Sciatic nerve (tissue), 2 donors: ENCODE measurements around the gene POLR2L. TPM values are rescaled to one million over a fixed set of nuclear protein-coding genes. Genes with fewer than 3 reads are reported as not detected.

ENCODE experiments used
- ATAC-seq: fragments of 200-7000 bp; cut with Tn5 transposase; one replicate; pipeline ENCODE4 v1.9.1; 2020; ENCODE audit warnings: mild to moderate bottlenecking, moderate library complexity
- DNase-seq: peaks from one replicate; pipeline ENCODE4 v3.0.0-alpha.2; 2020; ENCODE audit warnings: low spot score
- intact Hi-C: fragments of 100-400 bp; cut with DNase I; formaldehyde crosslinking; loops from one replicate; pipeline ENCODE4 v1.14.2; 2022
- total RNA-seq: library from RNA; stranded (reverse); fragmentation: NEBNext Ultra II Directional; extraction: Animal tissue kit (Norgen Biotek cat#: 25700); gene quantifications from one replicate; pipeline ENCODE4 v1.2.1, GENCODE V29; 2021
- donor health status: DM: no; HTN: no; CAD: no.
- donor health status: DM: no; HTN: no; CAD: no.

Gene POLR2L
- total RNA-seq, 1 donor from 2014 or later: 85.2 TPM

DNA sequence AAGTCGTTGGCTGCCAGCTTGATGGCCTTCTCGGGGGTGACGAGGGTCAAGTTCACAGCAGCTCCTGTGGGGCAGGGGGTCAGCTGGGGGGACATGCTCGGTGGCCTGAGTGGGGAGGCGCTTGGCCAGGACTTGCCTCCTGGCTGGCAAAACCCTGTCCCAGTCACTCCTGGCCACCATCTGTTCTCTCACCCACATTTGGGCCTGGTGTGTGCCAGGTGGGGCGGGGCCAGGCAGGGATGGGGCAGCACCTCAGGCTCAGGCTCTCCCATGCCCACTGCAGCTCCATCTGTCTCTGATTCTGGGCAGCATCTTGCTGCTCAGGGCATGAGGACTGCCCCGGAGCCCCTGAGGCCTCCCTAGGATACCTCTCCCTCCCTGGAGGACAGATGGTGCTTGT lies 48.8 kb downstream of the POLR2L start:
- ATAC-seq (no peak), DNase-seq (no peak)
- intact Hi-C loops: loop anchor here (10.0 kb wide), 1 partner anchor 129 kb away; no protein-coding TSS in a partner anchor

DNA sequence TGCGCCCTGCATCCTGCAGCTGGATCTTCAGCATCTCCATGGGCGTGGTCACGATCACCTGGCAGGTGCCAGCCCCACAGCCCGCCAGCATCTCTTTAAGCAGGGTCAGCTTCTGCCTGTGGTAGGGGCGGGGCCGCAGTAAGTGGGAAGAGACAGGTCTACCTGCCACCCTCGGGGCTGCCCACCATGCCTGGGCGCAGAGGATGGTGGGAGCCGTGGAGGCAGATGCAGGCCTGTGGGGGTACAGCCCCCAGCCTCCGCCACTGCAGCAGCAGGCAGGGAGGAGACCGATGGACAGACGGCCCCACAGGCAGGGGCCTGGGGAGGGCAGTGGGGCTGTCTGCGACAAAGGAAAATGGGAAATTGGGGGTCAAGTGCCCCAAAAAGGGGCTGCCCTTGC lies 49.5 kb downstream of the POLR2L start:
- no peak for ATAC-seq

DNA sequence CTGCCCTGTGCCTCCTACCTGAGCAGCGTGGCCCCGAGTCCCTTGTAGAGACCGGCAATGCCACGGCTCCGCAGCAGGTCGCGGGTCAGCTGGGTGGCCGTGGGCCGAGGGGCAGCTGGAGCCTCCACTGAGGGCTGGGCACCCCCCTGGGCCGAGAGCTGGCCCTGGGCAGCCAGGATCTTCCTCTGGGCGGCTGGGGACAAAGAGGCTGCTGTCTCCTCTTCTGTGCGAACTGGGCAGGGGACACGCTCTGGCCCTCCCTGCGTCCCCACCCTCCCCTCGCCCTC lies 49.9 kb downstream of the POLR2L start:
- ATAC-seq (no peak), DNase-seq (no peak)
- intact Hi-C loops: loop anchor here (10.0 kb wide), 1 partner anchor 128 kb away; no protein-coding TSS in a partner anchor

More for the DNA sequence above, 49.5 kb downstream of the POLR2L start:
- no peak for DNase-seq
- intact Hi-C loops: loop anchor here (10.0 kb wide), 1 partner anchor 128 kb away; no protein-coding TSS in a partner anchor

DNA sequence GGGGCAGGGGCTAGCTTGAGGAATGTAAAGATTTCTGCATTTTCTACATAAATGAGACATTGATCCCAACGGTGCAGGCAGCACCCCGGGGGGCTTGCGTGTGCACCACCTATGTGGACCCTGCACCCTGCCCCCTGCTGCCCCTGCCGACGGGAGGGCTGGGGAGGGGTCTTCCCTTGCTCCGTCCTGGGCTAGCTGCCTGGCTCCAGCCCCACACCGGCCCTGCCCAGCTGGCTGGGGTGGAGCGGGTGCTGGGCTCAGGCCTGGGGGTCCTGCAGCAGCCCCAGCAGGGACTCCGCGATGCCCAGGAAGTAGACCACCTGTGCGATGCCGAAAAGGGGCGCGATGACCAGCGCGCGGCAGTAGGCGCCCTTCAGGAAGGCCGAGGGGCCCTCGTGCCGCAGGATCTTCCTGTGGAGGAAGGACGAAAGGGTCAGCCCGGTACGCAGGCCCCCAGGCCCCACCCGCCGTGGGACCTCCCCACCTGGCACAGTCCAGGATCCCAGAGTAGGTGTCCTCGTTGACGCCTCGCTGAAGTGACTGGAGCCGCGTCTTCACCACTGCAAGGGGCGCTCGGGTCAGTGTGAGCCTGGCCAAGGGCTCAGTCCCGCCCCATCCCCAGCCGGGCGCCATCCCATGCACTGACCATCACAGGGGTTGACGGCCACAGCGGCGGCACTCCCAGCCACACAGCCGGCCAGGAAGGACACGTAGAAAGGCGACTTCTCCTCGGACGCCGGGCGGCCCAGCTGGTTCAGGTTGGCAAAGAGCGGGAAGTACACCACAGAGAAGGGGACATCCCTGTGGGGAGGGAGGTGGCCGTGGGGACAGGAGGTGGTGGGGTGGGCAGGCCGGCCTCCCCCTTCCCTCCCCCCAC lies 50.4 kb downstream of the POLR2L start:
- DNase-seq (no peak), ATAC-seq (no peak)
- intact Hi-C loops: loop anchor here (10.0 kb wide), 1 partner anchor 127 kb away; no protein-coding TSS in a partner anchor

DNA sequence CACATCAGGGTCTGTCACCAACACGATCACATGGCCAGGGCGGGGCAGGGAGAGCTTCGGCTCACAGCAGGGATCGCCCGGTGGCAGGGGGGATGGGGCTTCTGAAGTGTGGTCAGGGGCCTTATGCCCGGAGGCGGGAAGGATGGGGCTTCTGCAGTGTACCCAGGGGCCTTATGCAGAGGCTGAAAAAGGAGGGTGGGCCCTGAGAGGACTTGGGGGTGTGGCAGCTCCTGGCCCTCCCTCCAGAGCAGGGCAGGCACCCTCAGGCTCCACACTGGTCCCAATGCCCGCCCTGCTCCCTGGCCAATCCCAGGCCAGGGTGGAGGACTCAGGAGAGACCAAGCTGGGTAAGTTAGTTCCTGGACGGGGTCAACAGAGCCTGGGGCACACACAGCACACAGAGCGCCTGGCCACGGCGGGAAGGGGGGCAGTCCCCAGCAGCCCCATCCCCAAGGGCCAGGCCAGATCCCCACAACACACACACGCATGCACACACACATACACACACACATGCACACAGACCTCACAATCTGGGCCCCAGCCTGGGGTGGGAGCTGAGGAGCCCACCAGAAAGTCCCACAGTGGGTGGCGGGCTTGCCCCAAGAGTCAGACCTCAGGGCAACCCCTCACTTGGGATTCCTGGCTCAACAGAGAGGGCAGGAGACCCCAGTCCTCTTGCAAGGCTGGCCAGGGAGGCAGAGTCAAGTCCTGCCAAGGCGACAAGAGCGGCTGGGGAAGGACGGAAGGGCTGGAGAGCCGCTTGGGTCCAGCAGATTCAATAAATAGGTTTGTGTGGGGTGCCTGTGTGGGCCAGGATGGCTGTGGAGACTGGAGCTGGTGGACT lies 51.4 kb downstream of the POLR2L start:
- ATAC-seq: peak; percentile 1
- no peak for DNase-seq
- intact Hi-C loops: loop anchor here (10.0 kb wide), 1 partner anchor 126 kb away; no protein-coding TSS in a partner anchor

DNA sequence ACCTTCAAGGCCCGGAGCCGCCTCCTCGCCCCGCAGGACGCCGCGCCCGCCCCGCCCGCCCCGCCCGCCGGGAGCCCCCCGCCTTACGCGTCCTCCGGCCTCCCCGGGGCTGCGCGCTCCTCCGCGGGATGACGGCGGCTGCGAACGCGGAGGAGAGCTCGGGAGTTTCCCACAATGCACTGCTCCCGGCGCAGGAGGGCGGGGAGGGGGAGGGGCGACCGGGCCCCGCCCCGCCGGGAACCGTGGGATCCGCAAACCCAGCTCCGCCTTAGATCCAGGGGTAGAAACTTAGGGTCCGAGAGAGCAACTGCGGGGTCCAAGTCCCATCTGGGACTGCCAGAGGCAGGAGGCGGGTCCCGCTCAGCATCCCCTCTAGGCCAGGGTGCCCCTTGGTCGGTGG lies 52.4 kb downstream of the POLR2L start, which contains the start of gene CEND1:
TSS of gene CEND1 (minus strand) at position 148 of the 400 bp plus-strand sequence. CDS start 1,514 bp downstream, outside the sequence.
- DNase-seq (no peak), ATAC-seq (no peak)
- intact Hi-C loops: loop anchor here (10.0 kb wide), 1 partner anchor 125 kb away; no protein-coding TSS in a partner anchor

Other genes starting within 250 kb of the POLR2L start
- 19.6 TPM for gene IRF7, start 226.6 kb downstream of the POLR2L start, total RNA-seq
- not detected for gene CDHR5, start 217.6 kb downstream of the POLR2L start, total RNA-seq
- gene SCT, start 215.3 kb downstream of the POLR2L start, total RNA-seq: not detected
- 4.1 TPM for gene DRD4, start 205.3 kb downstream of the POLR2L start, total RNA-seq
- gene DEAF1, start 147.3 kb downstream of the POLR2L start, total RNA-seq: 52.8 TPM
- 28.4 TPM for gene TMEM80, start 146.7 kb downstream of the POLR2L start, total RNA-seq
- 24.9 TPM for gene EPS8L2, start 136.3 kb downstream of the POLR2L start, total RNA-seq
- 187 TPM for gene TALDO1, start 95.1 kb downstream of the POLR2L start, total RNA-seq
- gene GATD1, start 65.0 kb downstream of the POLR2L start, total RNA-seq: 74.8 TPM
- not detected for gene CEND1, start 52.4 kb downstream of the POLR2L start, total RNA-seq
- 7.2 TPM for gene SLC25A22, start 44.2 kb downstream of the POLR2L start, total RNA-seq
- gene PIDD1, start 37.3 kb downstream of the POLR2L start, total RNA-seq: 16.7 TPM
- gene RPLP2, start 32.6 kb downstream of the POLR2L start, total RNA-seq: 1,209 TPM
- 174 TPM for gene PNPLA2, start 23.6 kb downstream of the POLR2L start, total RNA-seq
- 8.7 TPM for gene CRACR2B, start 14.6 kb downstream of the POLR2L start, total RNA-seq
- gene CD151, start 9.6 kb downstream of the POLR2L start, total RNA-seq: 263 TPM
- gene TSPAN4, start 323 bp upstream of the POLR2L start, total RNA-seq: 118 TPM
- 59.4 TPM for gene CHID1, start 68.3 kb upstream of the POLR2L start, total RNA-seq
- 119 TPM for gene AP2A2, start 83.3 kb upstream of the POLR2L start, total RNA-seq
- gene MUC6, start 194.2 kb upstream of the POLR2L start, total RNA-seq: not detected
- gene MUC2, start 232.3 kb upstream of the POLR2L start, total RNA-seq: not detected